Lower leg skin (tissue), 3 donors: ENCODE results near the gene B3GNT4.

Experiments used
- CTCF ChIP-seq, 3 donors: fragments of 450-650 bp; IDR thresholded peaks; one replicate each; pipeline ENCODE4 v1.5.1; 2016; ENCODE audit warnings: antibody characterized with exemption in 3 of 3, mild to moderate bottlenecking in 3 of 3, moderate library complexity in 2 of 3
- POLR2A ChIP-seq, 2 donors: fragments of 450-650 bp; IDR thresholded peaks; one replicate each; pipeline ENCODE4 v1.6.1; 2016 to 2017; ENCODE audit warnings: antibody characterized with exemption in 2 of 2, mild to moderate bottlenecking in 1 of 2, moderate library complexity in 1 of 2

- TF ChIP-seq CTCF (IDR thresholded peaks at IDR 0.05) (no peak), POLR2A (IDR thresholded peaks at IDR 0.05) (no peak)
These were observed 20.5 kb upstream of the B3GNT4 start, which contains the start of gene LRRC43 for GRCh38 chr12:122182887-122183587.
